Osteoblast (primary cell): ENCODE data around the gene FRRS1L. TPM values are rescaled to one million over a fixed set of nuclear protein-coding genes. Genes with fewer than 3 reads are reported as not detected.

Experiments used
- DNase-seq: peaks from one replicate; pipeline ENCODE4 v3.0.0; 2011; ENCODE audit warnings: low spot score, mixed read lengths; ENCODE audit not compliant: insufficient read length; ENCODE audit errors: missing footprints
- H2AFZ ChIP-seq: 2 replicates; pipeline ENCODE4 v1.6.0; 2011; ENCODE audit warnings: mild to moderate bottlenecking, low read length
- H3K27ac ChIP-seq: 2 replicates; pipeline ENCODE4 v1.5.1; 2011; ENCODE audit warnings: mild to moderate bottlenecking, low read depth, low read length, moderate library complexity
- H3K27me3 ChIP-seq: 2 replicates; pipeline ENCODE4 v1.6.0; 2012; ENCODE audit warnings: mild to moderate bottlenecking, control low read depth, inconsistent platforms, low read length, moderate library complexity; ENCODE audit not compliant: insufficient read depth
- H3K36me3 ChIP-seq: 2 replicates; pipeline ENCODE4 v1.5.1; 2011; ENCODE audit warnings: mild to moderate bottlenecking, low read length, control low read depth, moderate library complexity; ENCODE audit not compliant: insufficient read depth
- H3K4me1 ChIP-seq: 2 replicates; pipeline ENCODE4 v1.5.1; 2011; ENCODE audit warnings: mild to moderate bottlenecking, low read length, control low read depth, moderate library complexity; ENCODE audit not compliant: insufficient read depth
- H3K4me2 ChIP-seq: 2 replicates; pipeline ENCODE4 v1.6.0; 2011; ENCODE audit warnings: mild to moderate bottlenecking, low read length; ENCODE audit not compliant: insufficient read depth
- H3K4me3 ChIP-seq: fragments of 200-600 bp; sonication (generic); 3 replicates; pipeline ENCODE4 v1.5.1; 2012; ENCODE audit warnings: mild to moderate bottlenecking, low read length, inconsistent platforms; ENCODE audit not compliant: insufficient read depth
- H3K79me2 ChIP-seq: 2 replicates; pipeline ENCODE4 v1.6.0; 2012; ENCODE audit warnings: mild to moderate bottlenecking, low read length, control low read depth, inconsistent platforms; ENCODE audit not compliant: insufficient read depth
- H3K9me3 ChIP-seq: 2 replicates; pipeline ENCODE4 v1.5.1; 2011; ENCODE audit warnings: low read depth, low read length, control low read depth
- H4K20me1 ChIP-seq: 2 replicates; pipeline ENCODE4 v1.6.0; 2012; ENCODE audit warnings: mild to moderate bottlenecking, low read length, control low read depth; ENCODE audit not compliant: insufficient read depth
- total RNA-seq: library from RNA; depleted of rRNA; stranded (reverse); fragments of >200 nt; gene quantifications from 2 replicates; pipeline ENCODE4 v1.2.3, GENCODE V29; 2012
- TF ChIP-seq, protein P1 (sequence below): IDR thresholded peaks from 2 replicates; pipeline ENCODE4 v1.5.1; 2011; ENCODE audit warnings: mild to moderate bottlenecking, low read depth, low read length, moderate library complexity; ENCODE audit errors: extremely low read depth

Gene FRRS1L
- total RNA-seq, 1 donor = 0.36 TPM

DNA sequence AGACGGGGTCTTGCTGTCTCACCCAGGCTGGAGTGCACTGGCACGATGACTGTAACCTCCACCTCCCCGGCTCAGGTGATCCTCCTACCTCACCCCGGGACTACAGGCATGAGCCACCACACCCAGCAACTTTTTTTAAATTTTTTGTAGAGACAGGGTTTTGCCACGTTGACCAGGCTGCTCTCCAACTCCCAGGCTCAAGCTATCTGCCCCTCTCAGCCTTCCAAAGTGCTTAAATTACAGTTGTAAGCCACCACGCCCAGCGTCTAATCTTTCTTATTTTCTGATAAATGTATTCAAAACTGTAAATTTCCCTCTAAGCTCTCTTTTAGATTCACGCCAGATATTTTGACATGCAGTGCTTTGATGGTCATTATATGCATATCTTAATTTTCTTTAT, 10.3 kb downstream of the FRRS1L start:
- no peak for DNase-seq
- Histone ChIP-seq H3K4me1 (no peaks in the 10 kb centered on the region), H3K36me3 (no peaks in the 10 kb centered on the region), H3K4me3 (no peak overlapping the region), H3K4me2 (no peak overlapping the region), H2AFZ (no peak overlapping the region), H4K20me1 (no peaks in the 10 kb centered on the region), H3K27me3 (peaks cover 15% of the 10 kb centered on the region), H3K9me3 (no peaks in the 10 kb centered on the region), H3K27ac (no peak overlapping the region), H3K79me2 (no peaks in the 10 kb centered on the region)
- TF ChIP-seq, protein P1, sequence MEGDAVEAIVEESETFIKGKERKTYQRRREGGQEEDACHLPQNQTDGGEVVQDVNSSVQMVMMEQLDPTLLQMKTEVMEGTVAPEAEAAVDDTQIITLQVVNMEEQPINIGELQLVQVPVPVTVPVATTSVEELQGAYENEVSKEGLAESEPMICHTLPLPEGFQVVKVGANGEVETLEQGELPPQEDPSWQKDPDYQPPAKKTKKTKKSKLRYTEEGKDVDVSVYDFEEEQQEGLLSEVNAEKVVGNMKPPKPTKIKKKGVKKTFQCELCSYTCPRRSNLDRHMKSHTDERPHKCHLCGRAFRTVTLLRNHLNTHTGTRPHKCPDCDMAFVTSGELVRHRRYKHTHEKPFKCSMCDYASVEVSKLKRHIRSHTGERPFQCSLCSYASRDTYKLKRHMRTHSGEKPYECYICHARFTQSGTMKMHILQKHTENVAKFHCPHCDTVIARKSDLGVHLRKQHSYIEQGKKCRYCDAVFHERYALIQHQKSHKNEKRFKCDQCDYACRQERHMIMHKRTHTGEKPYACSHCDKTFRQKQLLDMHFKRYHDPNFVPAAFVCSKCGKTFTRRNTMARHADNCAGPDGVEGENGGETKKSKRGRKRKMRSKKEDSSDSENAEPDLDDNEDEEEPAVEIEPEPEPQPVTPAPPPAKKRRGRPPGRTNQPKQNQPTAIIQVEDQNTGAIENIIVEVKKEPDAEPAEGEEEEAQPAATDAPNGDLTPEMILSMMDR = no peak

DNA sequence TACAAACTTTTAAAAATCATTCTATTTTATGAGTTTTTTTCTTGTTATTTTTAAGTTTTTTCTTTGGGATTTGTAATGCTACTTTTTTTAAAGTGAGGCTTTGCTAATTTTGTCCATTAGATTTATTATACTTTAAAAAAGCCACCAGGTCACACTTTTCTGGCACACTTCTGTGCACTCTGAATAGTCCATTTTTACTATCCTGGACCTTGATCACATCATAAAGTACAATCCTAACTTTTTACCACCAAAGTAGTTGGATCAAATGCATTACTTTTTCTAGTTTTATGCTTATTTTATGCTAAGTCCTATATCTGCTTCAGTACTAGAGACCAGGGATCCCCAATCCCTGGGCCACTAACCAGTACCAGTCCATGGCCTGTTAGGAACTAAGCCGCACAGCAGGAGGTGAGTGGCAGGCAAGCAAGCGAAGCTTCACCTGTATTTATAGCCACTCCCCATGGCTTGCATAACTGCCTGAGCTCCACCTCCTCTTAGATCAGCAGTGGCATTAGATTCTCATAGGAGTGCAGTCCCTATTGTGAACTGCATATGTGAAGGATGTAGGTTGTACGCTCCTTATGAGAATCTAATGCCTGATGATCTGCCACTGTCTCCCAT, 16.0 kb downstream of the FRRS1L start:
- DNase-seq = no peak
- TF ChIP-seq, protein P1 = no peak
- Histone ChIP-seq H4K20me1 (no peaks in the 10 kb centered on the region), H3K4me2 (no peak overlapping the region), H3K4me3 (no peak overlapping the region), H2AFZ (no peak overlapping the region), H3K27ac (no peak overlapping the region), H3K36me3 (no peaks in the 10 kb centered on the region), H3K4me1 (no peaks in the 10 kb centered on the region), H3K27me3 (peaks cover 27% of the 10 kb centered on the region), H3K9me3 (no peaks in the 10 kb centered on the region), H3K79me2 (no peaks in the 10 kb centered on the region)

DNA sequence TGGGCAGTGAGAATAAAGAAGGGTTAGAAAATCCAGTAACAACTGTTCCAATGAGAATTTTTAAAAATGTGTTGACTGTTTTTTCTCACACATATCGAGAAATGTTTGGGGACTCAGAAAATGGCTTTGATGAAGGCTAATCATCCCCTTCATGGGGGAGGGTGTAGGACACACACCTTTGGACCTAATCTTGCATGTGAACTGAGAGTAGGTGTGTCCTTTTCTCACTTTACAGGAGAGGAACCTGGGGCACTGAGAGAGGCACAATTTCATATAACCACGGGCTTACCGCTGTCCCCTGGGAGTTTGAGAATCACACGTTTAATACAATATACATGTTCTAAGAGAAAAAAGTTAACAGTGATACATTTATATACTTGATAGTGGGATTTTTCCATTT, 17.3 kb downstream of the FRRS1L start:
- TF ChIP-seq, protein P1 = no peak
- no peaks in the 10 kb centered on the region for H3K4me1 ChIP-seq
- no peak overlapping the region for H3K4me3 ChIP-seq
- H3K27me3 ChIP-seq = peaks cover 27% of the 10 kb centered on the region
- no peak overlapping the region for H3K4me2 ChIP-seq
- DNase-seq = no peak
- H4K20me1 ChIP-seq = no peaks in the 10 kb centered on the region
- H3K36me3 ChIP-seq = no peaks in the 10 kb centered on the region
- H2AFZ ChIP-seq = no peak overlapping the region
- H3K9me3 ChIP-seq = no peaks in the 10 kb centered on the region
- no peak overlapping the region for H3K27ac ChIP-seq
- no peaks in the 10 kb centered on the region for H3K79me2 ChIP-seq

DNA sequence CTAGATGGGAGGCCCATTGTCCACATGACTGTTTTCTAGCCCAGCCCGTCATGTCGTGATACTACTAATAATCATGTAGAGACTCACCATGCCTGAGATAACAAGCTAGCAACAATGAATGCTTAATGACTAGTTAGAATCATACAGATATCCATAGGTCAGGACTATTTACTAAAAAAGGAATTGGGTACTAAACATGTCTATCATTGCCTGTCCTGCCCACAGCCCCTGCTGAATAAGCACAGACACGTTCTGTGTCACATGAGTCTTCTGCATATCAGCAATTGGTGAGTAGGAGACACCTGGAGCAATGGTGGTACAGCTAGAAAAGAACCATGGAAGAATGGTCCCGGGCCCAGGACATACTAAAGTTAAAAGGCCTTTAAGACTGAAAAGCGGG, 18.0 kb downstream of the FRRS1L start:
- Histone ChIP-seq H2AFZ (no peak overlapping the region), H3K4me1 (no peaks in the 10 kb centered on the region), H3K9me3 (no peaks in the 10 kb centered on the region), H4K20me1 (no peaks in the 10 kb centered on the region), H3K4me3 (no peak overlapping the region), H3K36me3 (no peaks in the 10 kb centered on the region), H3K27me3 (peaks cover 27% of the 10 kb centered on the region), H3K79me2 (no peaks in the 10 kb centered on the region), H3K4me2 (no peak overlapping the region), H3K27ac (no peak overlapping the region)
- TF ChIP-seq, protein P1 = no peak
- no peak for DNase-seq
